NCI-H1105 (cell line): Measurements from ENCODE around the gene GYG1.
"Not testable (repeated sequence)": the region's sequence is repeated elsewhere in the genome, so short reads cannot be mapped to it uniquely, and the experiment has no call there.

Source experiments
- DNase-seq: peaks from one replicate; lab custom pipeline; 2025; lab: John Stamatoyannopoulos, UW

Gene GYG1

DNA sequence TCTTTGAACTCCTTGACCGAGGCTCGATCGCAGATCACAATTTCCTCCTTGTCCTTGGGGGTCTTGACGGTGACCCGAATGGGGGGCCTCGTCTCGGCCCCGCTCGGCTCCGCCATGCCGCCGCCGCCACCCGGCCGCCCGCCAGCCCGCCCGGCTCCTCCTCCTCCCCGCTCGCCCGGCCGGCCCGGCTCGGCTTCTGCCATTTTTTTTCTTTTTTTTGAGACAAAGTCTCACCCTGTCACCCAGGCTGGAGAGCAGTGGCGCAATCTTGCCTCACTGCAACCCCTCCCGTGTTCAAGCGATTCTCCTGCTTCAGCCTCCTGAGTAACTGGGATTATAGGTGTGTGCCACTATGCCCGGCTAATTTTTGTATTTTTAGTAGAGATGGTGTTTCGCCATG lies 3.8 kb upstream of the GYG1 start:
- not testable (repeated sequence) for DNase-seq

DNA sequence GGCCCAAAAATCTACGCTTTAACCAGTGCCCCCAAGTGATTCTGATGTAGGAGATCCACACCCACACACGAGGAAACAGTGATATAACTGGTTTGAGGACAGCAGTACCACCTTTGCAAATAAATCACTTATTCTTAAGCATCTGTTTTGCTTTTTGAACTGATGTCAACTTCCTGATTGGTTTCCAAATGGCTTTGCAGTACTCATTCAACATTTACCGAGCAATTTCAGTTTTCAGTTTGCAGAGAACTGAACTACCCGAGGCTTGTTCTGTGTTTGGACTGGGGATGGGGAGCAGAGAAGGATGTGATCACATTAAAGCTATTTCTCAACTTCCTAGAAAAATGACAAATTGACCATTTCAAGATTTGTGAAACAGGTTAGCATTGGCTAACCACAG lies 1.1 kb upstream of the GYG1 start:
- DNase-seq, result no peak

DNA sequence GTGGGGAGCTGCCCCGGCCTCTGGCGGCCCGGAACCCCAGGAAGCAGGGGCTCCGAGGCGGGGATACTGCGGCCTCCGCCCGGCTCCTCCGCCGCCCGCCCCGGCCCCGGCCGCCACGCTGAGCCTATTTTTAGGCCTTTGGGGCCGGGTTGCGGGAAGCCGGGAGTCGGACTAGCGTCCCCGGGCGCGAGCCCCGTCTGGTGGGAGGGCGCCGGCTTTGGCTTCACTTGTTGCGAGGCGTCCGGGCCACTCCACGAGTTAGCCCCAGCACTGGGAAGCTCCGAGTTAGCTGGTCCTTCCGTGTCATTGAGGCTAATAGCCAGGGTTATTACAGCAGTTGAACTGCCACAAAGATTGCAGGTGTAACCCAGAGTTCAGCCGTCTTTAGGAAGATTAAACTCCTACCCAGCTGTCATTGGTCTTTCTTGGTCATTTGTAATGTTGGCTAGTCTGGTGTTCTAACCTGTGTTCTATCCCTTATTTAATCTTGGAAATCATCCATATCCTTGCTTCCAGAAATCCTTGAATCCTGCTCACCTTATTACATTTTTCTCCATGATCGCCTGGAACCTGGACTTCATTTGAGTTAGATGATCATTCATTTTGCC lies 791 bp downstream of the GYG1 start:
- DNase-seq, result peak; percentile 22

DNA sequence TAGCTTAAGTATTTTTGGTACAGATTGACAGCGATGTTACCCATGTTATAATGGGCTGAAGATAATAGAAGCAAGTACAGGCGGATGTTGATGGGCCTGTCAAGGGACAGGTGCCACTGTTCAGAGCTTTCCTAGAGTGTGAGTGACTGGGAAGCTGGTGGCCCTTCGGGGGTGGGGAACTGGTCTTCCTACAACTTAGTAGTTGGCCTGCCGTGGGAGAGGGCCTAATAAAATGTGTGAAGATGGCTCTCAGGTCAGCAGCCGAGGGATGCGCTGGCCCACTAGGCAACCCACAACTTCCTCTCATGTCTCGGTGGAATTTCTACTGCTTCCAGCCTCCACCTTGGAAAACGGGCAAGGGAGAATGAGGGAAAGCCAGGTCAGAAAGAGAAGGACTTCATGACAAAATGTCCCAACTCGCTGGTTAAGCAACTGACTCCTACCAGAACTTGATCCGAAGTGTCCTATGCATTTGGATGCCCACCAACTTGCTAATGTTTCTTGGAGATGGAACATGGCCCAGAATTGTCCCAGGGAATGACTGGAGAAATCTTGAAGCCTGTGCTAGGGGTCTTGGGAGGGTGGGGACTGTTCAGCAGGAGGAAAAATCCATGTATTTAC lies 1.4 kb downstream of the GYG1 start:
- DNase-seq, result no peak

DNA sequence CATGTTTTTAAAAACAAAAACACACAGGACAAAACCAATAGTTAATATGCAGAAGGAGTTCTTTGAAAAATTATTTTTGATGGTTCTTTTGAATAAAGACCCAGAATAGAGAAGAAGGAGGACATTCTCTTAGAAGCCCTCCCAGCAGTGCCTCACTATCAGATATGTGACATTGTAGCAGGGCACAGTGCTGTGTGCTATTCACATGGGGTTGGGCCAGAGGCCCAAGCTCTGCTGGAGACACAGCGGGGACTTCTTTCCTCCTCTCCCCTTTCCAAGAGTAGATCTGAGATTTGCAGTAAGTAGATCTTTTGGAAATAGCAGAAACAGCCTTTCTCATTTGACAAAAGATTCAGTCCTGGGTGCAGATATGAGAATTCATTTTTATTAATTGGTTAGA lies 6.3 kb downstream of the GYG1 start:
- no peak for DNase-seq

DNA sequence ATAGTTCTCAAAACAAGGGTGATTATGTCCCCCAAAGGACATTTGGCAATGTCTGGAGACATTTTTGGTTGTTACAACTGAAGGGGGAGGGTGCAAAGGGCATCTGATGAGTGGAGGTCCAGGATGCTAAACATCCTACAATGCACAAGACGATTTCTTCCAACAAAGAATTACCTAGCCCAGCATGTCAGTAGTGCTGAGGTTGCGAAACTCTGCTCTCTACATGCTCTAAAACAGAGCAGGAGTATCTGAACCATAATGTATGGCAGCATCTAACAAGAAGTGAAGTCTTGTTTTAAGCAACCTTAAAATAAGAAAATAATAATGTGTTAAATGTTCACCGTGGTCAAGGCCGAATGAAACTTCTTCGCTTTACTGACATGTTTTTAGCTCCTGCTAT lies 7.0 kb downstream of the GYG1 start:
- DNase-seq, result no peak

DNA sequence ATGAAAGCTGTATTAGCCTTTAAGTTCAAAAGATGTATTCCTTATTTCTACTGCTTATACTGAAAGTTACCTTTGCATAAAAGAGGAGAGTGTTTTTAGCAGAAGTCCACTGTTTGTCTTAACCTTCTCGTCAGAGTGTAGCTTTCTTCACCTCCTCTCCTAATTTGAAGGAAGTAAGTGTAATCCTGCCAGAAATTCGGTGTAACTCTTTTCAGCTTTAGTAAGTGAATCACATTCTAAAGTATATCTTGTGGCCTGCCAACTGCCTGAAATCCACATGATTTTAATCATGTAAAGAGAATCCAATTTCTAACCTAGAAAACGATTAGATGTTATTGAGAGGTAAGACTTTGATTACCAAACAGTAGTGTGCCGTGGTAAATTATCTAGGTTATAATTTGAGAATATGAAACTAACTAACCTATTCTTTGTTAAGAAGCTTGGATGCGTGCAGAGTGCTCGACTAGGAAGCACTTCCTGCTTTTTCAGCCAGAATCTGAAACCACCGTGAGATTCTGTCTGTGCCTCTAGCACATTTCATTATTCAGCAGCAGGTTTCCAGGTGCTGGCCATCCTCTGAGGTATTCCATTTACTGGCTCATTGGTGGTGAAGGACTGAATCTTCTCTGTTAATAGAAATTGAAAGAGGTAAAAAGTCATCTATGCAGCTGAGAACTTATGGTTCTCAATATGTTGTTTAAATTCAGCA lies 7.5 kb downstream of the GYG1 start:
- no peak for DNase-seq

DNA sequence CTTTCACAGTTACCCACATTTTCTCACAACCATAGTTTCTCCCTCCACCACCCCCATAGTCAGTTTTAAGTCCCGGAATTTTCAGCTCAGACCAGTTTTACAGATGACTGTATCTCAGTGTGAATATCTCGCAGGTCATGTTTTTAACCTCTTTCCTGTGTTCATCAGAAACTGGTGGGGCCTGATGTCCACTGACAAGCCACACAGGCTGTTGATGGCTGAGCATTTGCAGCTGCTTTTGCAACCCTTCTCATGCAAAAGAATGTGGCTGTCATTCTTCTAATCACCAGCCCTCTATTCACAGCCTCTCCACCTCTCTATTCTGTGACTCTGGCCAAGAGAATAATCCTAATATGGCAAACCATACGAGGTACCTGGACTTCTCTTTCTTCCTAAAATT lies 8.5 kb downstream of the GYG1 start:
- DNase-seq, result no peak

DNA sequence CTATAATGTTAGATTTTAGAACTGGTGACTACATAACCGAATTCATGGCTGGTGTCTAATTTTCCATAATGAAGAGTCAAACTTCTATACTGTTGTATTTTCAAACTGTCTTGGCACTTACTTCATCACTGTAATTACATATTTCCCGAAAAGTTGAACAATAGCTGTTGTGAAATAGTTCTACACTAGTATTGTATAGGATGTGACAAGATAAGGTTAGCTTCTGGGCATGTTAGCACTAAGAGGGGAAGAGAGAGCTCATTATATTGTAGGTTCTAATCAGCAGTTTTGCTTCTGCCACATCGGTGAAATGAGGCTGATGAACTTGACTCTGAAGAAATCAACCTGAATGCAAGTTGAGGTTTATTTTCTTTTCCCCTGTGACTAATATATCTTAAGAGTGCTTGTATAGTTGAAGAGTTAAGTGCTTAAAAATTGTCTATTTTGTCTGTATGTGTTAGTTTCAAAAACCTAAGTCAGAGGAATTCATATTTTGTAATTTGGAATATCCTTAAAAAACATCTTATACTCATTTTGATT lies 8.9 kb downstream of the GYG1 start:
- DNase-seq, result no peak

DNA sequence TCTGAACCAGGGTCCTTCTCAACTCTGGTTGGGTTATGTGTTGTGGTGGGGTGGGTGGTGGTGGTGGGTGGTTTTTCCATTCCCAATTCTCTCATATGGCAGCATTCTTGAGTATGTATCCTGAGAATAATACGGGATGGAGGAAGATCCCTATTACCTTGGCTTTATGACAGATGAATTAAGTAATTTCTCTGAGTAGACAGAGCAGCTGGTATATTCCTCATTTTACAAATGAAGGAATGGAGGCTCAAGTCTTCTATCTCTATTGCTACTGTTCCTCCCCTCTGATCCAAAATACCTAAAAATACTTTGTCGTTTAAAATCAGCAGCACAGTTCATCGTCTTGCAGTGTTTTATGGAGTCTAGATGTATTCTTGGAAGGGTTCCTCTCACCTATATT lies 10.4 kb downstream of the GYG1 start:
- DNase-seq, result no peak

DNA sequence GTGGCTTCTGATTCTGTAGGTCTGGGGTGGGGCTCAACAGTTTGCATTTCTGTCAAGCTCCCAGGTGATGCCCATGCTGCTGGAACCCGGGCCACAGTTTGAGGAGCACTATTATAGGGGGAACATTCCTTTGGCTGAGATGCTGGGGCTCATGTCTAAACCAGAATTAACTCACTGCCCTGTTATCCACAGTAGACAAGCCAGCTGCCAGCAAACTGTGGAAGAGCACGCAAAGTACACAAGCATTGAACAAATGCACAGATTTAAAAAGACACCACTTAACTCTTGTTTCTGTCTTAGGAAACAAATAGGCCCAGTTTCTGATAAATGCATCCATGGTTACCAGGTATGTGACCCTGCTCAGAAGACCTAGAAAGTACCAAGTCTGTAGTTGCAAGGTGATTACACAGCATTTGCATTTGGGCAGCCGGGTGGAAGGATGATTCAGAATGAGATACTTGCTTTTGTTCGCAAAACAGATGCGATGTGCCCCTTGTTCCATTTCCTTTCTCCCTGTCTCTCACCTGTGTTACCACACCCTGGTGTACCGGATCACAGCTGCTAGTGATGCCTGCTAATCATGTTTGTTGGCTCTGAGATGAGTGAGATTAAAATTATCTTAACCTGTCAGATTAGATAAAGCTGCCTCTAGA lies 12.4 kb downstream of the GYG1 start:
- no peak for DNase-seq

DNA sequence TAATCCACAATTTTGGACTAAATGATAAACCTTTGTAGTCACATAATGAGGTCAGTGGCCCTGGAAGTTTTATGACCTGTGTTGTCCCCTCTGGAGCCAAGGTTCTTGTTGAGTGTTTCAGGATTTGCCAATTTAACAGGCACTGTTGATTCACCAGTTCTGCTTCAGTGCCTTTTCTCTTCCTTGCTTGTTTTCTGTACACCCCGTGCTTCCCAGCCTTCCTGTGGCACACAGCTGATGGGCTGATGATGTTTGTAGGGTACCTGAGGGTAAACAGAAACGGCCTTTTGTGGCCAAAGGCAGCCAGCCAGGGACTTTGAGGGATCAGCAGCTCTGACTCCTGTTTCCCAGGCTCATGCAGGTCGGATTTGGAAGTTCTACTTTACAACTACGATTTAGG lies 13.3 kb downstream of the GYG1 start:
- peak; percentile 63 for DNase-seq

DNA sequence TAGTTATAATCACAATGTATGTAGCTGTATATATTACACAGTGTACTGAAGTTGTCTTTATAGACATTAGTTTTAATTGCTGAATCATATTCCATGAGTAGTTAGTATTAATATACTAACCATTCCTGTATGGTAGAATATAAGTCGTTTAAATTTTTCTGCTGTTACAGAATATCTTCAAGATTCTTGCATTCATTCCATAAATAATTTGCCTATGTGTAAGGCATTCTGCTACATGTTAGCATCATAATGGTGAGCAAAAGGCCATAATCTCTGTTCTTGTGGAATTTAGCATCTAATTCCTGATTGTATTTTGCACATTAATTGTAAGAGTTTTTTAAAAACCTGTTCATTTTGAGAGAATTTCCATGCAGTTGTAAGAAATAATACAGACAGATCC lies 14.1 kb downstream of the GYG1 start:
- DNase-seq, result no peak

DNA sequence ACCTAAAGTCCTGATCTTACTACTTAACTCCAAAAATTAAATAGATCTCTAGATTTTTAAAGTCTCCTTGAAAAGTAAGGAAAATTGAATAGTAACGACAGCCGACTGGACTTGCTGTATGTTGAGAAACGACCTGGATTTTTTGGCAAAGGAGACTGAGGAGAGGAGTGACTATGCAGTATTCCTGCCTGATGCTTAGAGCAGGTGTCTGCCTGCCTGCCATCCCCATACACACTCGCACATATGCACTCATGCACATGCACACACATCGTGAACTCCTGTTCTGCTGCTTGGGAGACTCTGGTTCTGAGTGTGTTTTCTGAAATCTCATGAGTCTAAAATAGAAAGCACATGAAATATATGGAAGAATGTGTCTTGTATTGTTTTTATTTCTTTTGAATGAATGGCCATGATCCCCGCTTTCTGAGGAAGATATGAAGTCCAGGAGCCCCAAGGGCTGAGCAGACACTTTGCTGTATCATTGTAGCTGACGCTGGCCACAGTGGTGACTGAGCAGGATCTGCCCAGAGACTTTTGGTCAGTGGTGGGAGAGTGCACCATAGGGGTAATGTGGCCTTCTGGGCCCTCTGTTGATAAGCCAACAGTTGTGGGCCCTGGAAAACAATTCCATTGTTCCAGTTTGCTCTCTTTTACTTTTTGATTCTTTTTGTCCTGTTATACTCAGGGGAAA lies 16.4 kb downstream of the GYG1 start:
- DNase-seq, result no peak

DNA sequence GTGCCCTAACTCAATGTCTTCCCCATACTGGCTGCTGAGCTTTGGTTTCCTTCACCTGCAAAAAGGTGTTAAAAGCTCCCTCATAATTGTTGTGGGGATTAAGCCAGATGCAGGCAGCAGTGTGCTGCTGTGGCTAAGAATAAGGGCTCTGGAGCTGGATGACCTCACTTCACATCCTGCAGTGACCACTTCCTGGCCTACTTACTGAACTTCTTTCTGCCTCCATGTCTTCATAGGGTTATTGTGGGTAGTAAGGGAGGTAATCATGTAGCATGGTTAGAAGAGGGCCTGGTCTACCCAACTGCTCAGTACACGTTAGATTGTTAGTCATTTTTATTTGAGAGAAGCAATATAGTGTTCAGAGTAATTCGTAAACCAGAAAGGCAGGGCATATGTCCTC lies 18.4 kb downstream of the GYG1 start:
- no peak for DNase-seq

DNA sequence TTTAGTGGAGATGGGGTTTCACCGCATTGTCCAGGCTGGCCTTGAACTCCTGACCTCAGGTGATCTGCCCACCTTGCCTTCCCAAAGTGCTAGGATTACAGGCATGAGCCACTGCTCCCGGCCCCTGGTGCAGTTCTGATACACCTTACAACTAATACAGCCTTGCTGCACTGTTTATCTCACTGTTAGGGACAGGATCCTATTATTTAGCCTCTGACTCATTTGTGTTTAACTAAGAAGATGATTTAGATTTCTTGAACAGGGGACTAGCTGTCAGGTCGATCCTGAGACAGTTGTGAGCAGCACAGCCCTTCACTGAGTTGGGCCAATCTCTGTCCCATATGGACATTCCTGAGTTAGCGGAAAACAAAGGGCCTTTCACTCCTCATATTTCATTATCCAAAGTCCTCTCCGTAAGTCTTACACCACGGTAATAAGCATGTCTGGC lies 19.2 kb downstream of the GYG1 start:
- DNase-seq, result no peak

DNA sequence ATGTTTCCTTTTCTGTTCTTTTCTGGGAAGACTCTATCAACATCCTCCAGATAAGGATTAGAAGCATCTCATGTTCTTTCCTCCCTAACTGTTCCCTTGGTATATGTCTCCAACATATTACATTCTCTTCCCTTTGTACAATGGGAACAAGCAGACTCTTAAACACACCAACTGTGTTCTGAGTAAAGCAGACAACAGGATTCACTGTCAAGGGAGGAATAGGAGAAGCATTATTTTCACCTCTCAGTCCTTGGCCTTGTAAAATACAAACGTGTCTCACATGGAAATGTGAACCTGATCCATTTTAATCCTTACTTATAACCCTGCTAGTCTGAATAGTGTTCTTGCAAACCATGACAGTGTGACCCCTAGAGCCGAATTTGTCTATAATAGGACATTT lies 19.6 kb downstream of the GYG1 start:
- DNase-seq, result no peak

DNA sequence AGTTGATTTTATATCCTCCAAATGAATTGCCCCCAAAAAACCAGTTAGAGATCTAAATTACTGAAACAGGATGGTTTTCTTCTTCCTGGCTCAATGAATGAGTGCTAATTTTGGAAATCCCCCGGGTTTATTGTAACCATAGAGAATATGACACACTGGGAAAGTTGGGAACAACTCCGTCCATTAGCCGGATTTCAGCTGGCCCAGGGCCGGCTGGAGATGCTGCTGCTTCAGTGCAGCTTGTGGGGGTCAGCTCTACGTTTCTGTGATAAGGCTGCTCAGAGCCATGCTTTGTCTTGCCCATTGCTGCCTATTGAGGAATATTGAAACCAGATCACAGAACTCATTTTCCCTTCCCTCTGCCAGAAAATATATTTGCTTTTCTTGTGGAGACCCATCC lies 20.3 kb downstream of the GYG1 start:
- DNase-seq, result no peak

DNA sequence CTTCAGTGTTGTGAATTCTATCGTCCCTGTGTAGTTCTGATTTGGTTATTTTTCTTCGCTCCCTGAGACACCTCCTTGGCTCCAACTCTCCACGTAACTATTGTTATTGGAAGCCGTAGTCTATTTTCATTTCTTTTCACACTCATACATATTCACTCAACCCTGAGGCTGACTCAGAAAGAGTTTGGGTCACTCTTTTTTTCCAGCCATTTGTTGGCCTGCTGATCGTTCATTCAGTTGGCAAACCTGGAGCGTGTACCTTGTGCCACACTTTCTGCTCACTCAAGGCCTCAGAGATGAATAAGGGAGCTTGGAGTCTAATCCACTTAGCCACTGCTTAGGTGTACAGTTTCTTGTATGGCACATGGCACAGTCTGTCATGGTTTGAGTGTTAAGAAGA lies 22.4 kb downstream of the GYG1 start:
- no peak for DNase-seq

DNA sequence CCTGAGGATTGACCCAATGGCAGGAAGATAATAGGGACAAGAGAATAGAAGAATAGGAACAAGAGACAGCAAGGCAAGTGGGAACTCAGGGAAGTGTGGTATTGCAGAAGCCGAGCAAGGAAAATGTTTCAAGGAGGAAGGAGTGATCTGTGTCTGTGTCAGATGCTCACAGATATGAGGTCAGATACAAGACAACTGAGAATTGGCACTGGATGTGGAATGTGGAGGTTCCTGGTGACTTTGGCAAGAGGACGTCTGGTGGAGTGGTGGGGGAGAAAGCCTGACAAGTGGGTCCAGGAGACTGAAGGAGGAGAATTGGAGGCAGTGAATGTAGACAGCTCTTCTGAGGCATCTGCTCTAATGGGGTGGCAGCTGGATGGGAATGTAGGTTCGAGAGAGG lies 24.1 kb downstream of the GYG1 start:
- no peak for DNase-seq

DNA sequence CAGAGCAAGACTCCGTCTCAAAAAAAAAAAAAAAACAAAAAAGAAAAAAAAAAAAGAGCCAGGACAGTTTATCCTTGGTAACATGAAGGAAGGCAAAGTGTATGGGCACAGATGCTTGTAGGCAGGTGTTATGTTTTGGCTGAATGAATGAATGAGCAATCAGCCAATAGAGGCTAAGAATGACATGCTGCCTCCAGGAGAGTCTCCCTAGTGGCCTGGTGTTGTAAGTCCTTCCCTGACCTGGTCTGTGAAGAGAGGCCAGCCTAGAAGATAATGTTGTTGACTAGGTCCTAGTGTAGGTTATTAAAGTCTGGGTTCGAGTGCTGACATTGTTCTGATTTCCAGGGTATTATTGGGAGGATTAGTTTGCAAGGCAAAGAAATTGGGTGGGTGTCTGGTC lies 24.9 kb downstream of the GYG1 start:
- no peak for DNase-seq
